GM13976 (cell line): ENCODE data around the gene LGR6.
"Not testable (repeated sequence)": the region's sequence is repeated elsewhere in the genome, so short reads cannot be mapped to it uniquely, and the experiment has no call there.

Source experiments
- DNase-seq: peaks from one replicate; pipeline ENCODE4 v3.0.0; 2012; ENCODE audit warnings: low spot score
- in situ Hi-C: fragments of 300-500 bp; cut with MboI; formaldehyde crosslinking; loops from one replicate; pipeline ENCODE4 v1.12.0; 2022; ENCODE audit warnings: low sequenced_read_pairs, mixed read lengths, inconsistent platforms; ENCODE audit not compliant: unreplicated experiment
- TF ChIP-seq, protein P1 (sequence below): IDR thresholded peaks from 2 replicates; pipeline ENCODE4 v1.5.1; 2012; ENCODE audit warnings: borderline replicate concordance, mild to moderate bottlenecking; ENCODE audit not compliant: insufficient read depth; ENCODE audit errors: extremely low read depth, missing control alignments, control extremely low read depth

Gene LGR6

GRCh38 chr1:202187041-202187671 lies 6.4 kb upstream of the LGR6 start:
- TF ChIP-seq, protein P1, sequence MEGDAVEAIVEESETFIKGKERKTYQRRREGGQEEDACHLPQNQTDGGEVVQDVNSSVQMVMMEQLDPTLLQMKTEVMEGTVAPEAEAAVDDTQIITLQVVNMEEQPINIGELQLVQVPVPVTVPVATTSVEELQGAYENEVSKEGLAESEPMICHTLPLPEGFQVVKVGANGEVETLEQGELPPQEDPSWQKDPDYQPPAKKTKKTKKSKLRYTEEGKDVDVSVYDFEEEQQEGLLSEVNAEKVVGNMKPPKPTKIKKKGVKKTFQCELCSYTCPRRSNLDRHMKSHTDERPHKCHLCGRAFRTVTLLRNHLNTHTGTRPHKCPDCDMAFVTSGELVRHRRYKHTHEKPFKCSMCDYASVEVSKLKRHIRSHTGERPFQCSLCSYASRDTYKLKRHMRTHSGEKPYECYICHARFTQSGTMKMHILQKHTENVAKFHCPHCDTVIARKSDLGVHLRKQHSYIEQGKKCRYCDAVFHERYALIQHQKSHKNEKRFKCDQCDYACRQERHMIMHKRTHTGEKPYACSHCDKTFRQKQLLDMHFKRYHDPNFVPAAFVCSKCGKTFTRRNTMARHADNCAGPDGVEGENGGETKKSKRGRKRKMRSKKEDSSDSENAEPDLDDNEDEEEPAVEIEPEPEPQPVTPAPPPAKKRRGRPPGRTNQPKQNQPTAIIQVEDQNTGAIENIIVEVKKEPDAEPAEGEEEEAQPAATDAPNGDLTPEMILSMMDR: no peak
- DNase-seq: no peak
- in situ Hi-C loops: loop anchor here (10.0 kb wide), 1 partner anchor 128 kb away; no protein-coding TSS in a partner anchor

- TF ChIP-seq, protein P1: no peak
- in situ Hi-C loops: loop anchor here (10.0 kb wide), 1 partner anchor 127 kb away; no protein-coding TSS in a partner anchor
- DNase-seq: no peak
Measured at GRCh38 chr1:202187697-202188407, 5.7 kb upstream of the LGR6 start.

DNA sequence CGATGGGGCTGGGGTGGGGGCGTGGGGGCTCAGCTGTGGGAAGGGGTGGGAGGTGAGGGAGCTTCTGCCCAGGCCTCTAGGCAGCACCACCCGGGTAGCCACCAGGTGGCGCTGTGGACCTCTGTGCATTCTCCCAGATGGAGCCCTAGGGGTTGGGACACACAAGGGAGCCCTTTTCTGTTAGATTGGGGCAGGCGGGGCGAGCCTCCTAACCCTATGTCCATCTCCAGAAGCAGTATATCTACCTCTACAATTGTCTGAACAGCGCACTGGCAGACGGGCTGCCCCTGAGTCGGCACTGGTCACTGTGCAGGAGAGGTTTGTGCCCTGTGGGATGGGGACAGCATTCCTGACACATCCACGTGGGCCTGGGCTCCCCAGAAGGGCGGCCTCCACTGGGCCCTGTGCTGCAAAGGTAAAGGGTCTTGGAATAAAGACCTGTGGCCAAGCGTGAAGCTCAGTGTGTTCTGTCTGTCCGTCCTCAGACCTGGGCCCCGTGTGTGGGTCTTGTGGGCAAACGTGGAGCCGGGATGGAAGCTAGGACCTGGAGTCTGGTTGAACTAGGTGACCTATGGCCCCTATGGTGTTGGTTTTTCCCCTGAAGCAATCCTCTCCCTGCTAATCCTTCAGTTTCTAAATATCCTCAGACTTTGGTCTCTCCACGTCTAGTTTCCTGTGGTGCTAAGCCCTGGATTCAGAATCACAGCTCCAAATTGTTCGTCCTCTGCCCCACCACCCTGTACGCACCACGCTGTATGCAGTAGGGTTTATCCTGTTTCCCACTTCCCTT lies 4.4 kb upstream of the LGR6 start:
- in situ Hi-C loops: loop anchor here (10.0 kb wide), 1 partner anchor 126 kb away; no protein-coding TSS in a partner anchor
- peak; percentile 75 for DNase-seq
- TF ChIP-seq, protein P1: peak; percentile 79

DNA sequence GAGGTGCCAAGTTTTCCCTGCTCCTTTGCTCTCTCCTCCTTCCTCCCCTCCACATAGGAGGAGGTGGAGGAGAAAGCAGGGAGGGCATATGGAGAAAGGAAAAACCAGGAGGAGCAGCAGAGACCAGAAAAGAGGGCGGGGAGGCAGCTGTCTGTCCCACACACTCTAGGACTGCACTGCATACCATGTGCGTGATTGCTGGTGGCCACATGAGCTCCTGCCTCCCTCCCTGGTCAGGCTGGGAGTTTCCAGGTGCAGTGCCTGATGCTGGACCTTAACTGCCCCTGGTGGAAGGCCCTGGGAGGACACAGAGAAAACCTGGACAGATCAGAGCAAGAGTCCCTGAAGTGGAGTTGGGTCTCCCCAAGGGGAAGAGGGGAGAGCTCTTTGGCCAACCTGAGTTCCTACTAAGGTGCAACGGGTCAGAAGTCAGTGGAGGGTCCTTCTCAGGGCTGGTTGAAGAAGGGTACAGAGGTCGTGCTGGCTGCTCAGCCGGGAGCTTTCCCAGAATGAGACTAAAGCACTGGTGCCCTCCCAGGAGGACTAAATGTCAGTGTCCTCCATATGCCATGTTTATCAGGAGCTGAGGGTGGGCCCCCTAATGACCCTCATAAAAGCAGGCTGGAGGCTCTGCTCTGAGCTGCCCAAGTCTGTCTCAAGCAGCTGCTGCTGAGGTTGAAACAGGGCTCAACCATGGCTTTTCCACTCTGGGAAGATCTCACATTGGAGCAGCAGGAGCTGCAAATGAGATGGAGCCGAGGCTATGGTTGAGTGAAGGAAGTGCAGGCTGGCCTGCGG lies 3.5 kb upstream of the LGR6 start:
- DNase-seq: no peak
- TF ChIP-seq, protein P1: no peak
- in situ Hi-C loops: loop anchor here (10.0 kb wide), 1 partner anchor 125 kb away; no protein-coding TSS in a partner anchor

DNA sequence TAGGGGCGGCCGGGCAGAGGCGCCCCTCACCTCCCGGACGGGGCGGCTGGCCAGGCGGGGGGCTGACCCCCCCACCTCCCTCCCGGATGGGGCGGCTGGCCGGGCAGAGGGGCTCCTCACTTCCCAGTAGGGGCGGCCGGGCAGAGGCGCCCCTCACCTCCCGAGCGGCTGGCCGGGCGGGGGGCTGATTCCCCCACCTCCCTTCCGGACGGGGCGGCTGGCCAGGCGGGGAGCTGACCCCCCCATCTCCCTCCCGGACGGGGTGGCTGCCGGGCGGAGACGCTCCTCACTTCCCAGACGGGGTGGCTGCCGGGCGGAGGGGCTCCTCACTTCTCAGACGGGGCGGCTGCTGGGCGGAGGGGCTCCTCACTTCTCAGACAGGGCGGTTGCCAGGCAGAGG lies 2.2 kb upstream of the LGR6 start:
- in situ Hi-C loops, DNase-seq: not testable (repeated sequence)

DNA sequence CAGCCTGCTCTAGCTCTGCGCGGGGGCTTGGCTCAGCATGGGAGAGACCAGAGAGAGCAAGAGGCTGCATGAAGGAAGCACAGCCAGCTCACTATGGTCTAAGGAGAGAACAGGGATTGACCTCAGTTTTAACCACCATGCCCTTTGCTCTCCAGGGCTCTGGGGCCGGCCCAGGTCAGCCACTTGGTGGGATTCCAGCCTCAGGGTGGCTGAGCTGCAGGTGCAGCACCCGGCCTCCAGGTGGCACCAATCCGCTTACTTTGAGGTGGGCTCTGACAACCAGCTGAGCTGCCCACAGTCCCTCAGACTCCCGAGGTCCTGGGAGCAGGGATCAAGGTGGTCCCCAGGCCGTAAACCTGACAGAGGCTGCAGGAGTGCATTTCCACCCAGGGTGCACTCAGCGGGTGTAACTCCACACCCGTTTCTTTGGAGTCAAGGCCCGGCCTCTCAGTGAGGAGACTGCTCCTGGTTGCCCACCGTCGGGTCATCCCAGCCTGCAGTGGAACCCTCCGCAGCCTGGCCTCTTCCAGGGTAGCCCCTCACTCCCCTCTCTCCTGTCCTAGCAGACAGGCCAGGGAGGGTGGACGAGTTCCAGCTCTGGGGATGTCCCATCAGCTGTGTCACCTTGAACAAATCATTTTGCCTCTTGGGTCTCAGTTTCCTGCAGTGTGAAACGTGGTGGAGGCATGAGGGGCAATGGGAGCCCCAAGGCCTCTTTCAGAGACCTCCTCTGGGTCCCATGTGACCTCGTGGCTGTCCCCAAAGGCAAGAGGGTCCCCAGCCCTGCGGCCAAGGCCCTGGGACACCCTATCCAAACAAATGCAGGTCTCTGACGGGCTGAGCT lies 607 bp upstream of the LGR6 start:
- DNase-seq: peak; percentile 83
- TF ChIP-seq, protein P1: peak; percentile 89

More for the DNA sequence above, 607 bp upstream of the LGR6 start:
- in situ Hi-C loops: no loop called here
